Heart right ventricle (tissue), 16 donors: ENCODE results near the gene EXOC6. TPM values are rescaled to one million over a fixed set of nuclear protein-coding genes. Genes with fewer than 3 reads are reported as not detected.

Source experiments
- ATAC-seq, 8 donors: fragments of 200-7000 bp; cut with Tn5 transposase; one replicate each; pipeline ENCODE4 v1.9.1; 2020; ENCODE audit warnings: mild to moderate bottlenecking in 8 of 8, moderate library complexity in 8 of 8, moderate number of reproducible peaks in 1 of 8
- DNase-seq, 2 donors: peaks; one replicate each; pipeline ENCODE4 v3.0.0-alpha.2; 2020
- H3K27ac ChIP-seq, 10 donors: fragments of 200-600 bp; sonication (generic) in 2 of 10; one replicate each; pipeline versions ENCODE4 v1.5.0 to v1.8.0; 2020 to 2022; ENCODE audit warnings: mild to moderate bottlenecking in 3 of 10
- H3K27me3 ChIP-seq, 7 donors: fragments of 200-600 bp; one replicate each; pipeline ENCODE4 v1.8.0; 2021 to 2022; ENCODE audit warnings: mild to moderate bottlenecking in 2 of 7
- H3K36me3 ChIP-seq, 9 donors: fragments of 200-600 bp; sonication (generic) in 1 of 9; one replicate each; pipeline versions ENCODE4 v1.5.0 to v1.8.0; 2020 to 2022; ENCODE audit warnings: mild to moderate bottlenecking in 2 of 9
- H3K4me1 ChIP-seq, 9 donors: fragments of 200-600 bp; sonication (generic) in 1 of 9; one replicate each; pipeline versions ENCODE4 v1.5.0 to v1.8.0; 2020 to 2022; ENCODE audit warnings: mild to moderate bottlenecking in 4 of 9
- H3K4me3 ChIP-seq, 10 donors: fragments of 200-600 bp; sonication (generic) in 2 of 10; one replicate each; pipeline versions ENCODE4 v1.5.0 to v1.8.0; 2020 to 2022; ENCODE audit warnings: mild to moderate bottlenecking in 7 of 10, moderate library complexity in 2 of 10
- H3K9me3 ChIP-seq, 11 donors: fragments of 200-600 bp in 10 of 11; sonication (generic) in 2 of 11; one replicate each; pipeline versions ENCODE4 v1.5.0 to v1.8.0; 2013 to 2022; ENCODE audit warnings: mild to moderate bottlenecking in 2 of 11, control low read depth in 1 of 11, moderate library complexity in 1 of 11
- CTCF ChIP-seq, 9 donors: fragments of 200-600 bp; sonication (generic) in 2 of 9; IDR thresholded peaks; one replicate each; pipeline versions ENCODE4 v1.5.0 to v1.8.0; 2021 to 2022; ENCODE audit warnings: antibody characterized with exemption in 9 of 9, mild to moderate bottlenecking in 5 of 9, moderate library complexity in 1 of 9
- WGBS, 2 donors: extraction: QIAGEN DNeasy Blood & Tissue Kit; methylation state at CpG; one replicate each; pipeline ENCODE4 v1.1.7; 2013; ENCODE audit warnings: inconsistent platforms in 1 of 2; 5-methylcytosine and 5-hydroxymethylcytosine counted together
- intact Hi-C, 10 donors: fragments of 100-400 bp; cut with DNase I; formaldehyde crosslinking; loops; one replicate each; pipeline versions ENCODE4 v1.11.1 to v1.14.2; 2022
- polyA plus RNA-seq, 2 donors: library from polyadenylated mRNA; stranded (reverse); fragments of 200-250 nt; gene quantifications; one replicate each; pipeline ENCODE4 v1.2.3, GENCODE V29; 2013
- total RNA-seq, 10 donors: library from RNA; stranded (reverse); fragmentation: NEBNext Ultra II Directional in 3 of 10; extraction: Animal tissue kit (Norgen Biotek cat#: 25700) in 3 of 10; gene quantifications; one replicate each; pipeline versions ENCODE4 v1.2.1 to v1.2.4, GENCODE V29; 2021 to 2023
- donor health status: Arrhythmogenic right ventricular cardiomyopathy.
- donor health status: ischemic (EF 13 %, LVEDD 7.1; RV severe dilation, severe dysfunction).
- donor health status: healthy with polysubstance abuse.
- donor health status: DM: no; HTN: yes; CAD: no.
- donor health status: DM: no; HTN: no; CAD: no.
- donor health status: ischemic (EF 25% LVEDD 6.9; RV normal size, moderate dysfunction).
- donor health status: ischemic (EF 25% LVEDD 5.7; RV mildly dilated, moderate dysfunction).
- donor health status: healthy.
- donor health status: DM: yes; HTN: yes; CAD: no.
- donor health status: Ischemic cardiomyopathy.
- donor health status: ischemic (EF 35%, LVEDD 5.7; RV mildly dilated, moderate dysfunction).
- donor health status: nonischemic (EF 11% LVEDD 7.7; RV severe dilation, severe dysfunction).
- donor health status: DM: yes; HTN: yes; CAD: no.
- donor health status: PGD.
- donor health status: ischemic (EF 29% LVEDD 5.4; RV normal size, mild dysfunction).
- donor health status: nonischemic (EF 23%, LVEDD 6.1; RV moderate dilation, normal function).

EXOC6 gene
- total and polyA plus RNA-seq, 12 donors, result 3.3 to 11.7 (median 9.2) TPM

GRCh38 chr10:93006435-93007039, 158.2 kb downstream of the EXOC6 start:
- 9 to 13% methylated on average over 3 of the region's 3 CpGs for WGBS, 2 donors
- no peak overlapping the region for H3K27ac ChIP-seq
- no peak for ATAC-seq
- H3K4me1 ChIP-seq, result no peaks in the 10 kb centered on the region
- no peaks in the 10 kb centered on the region for H3K27me3 ChIP-seq
- TF ChIP-seq CTCF (IDR thresholded peaks at IDR 0.05), result peak in 7 of 9 donors; percentile 39 to 70 (median 61)
- no peak overlapping the region for H3K4me3 ChIP-seq
- H3K9me3 ChIP-seq, result no peaks in the 10 kb centered on the region
- H3K36me3 ChIP-seq, result peaks cover 0 to 5% (median 0%) of the 10 kb centered on the region in 9 donors
- intact Hi-C loops, result no loop called here
- no peak for DNase-seq

GRCh38 chr10:93015722-93016121, 167.4 kb downstream of the EXOC6 start:
- DNase-seq (no peak), ATAC-seq (no peak)
- no peak for TF ChIP-seq CTCF (IDR thresholded peaks at IDR 0.05)
- 95 to 97% methylated on average over 3 of the region's 3 CpGs for WGBS, 2 donors
- Histone ChIP-seq H3K9me3 (no peaks in the 10 kb centered on the region), H3K27me3 (no peaks in the 10 kb centered on the region), H3K4me1 (no peaks in the 10 kb centered on the region), H3K36me3 (peaks cover 0 to 41% (median 0%) of the 10 kb centered on the region in 9 donors), H3K4me3 (no peak overlapping the region), H3K27ac (no peak overlapping the region)
- intact Hi-C loops, result no loop called here

GRCh38 chr10:93023013-93023650, 174.8 kb downstream of the EXOC6 start:
- Histone ChIP-seq H3K4me1 (no peaks in the 10 kb centered on the region), H3K27me3 (no peaks in the 10 kb centered on the region), H3K4me3 (no peak overlapping the region), H3K27ac (no peak overlapping the region), H3K9me3 (peaks cover 0 to 15% (median 6%) of the 10 kb centered on the region in 11 donors), H3K36me3 (peaks cover 0 to 42% (median 12%) of the 10 kb centered on the region in 9 donors)
- intact Hi-C loops, result no loop called here
- WGBS, 2 donors, result 72 to 78% methylated on average over 4 of the region's 4 CpGs
- ATAC-seq (no peak), DNase-seq (no peak)
- TF ChIP-seq CTCF (IDR thresholded peaks at IDR 0.05), result no peak

- Histone ChIP-seq H3K27me3 (no peaks in the 10 kb centered on the region), H3K9me3 (peaks cover 0 to 15% (median 6%) of the 10 kb centered on the region in 11 donors), H3K4me1 (no peaks in the 10 kb centered on the region), H3K27ac (no peak overlapping the region), H3K36me3 (peaks cover 0 to 36% (median 12%) of the 10 kb centered on the region in 9 donors), H3K4me3 (no peak overlapping the region)
- no peak for TF ChIP-seq CTCF (IDR thresholded peaks at IDR 0.05)
- intact Hi-C loops, result no loop called here
- DNase-seq (no peak), ATAC-seq (no peak)
- WGBS, 2 donors, result 87 to 91% methylated on average over 2 of the region's 2 CpGs
Measured at GRCh38 chr10:93026072-93026471, 177.8 kb downstream of the EXOC6 start.
